ENCODE measurements around the gene KRT23. TPM values are rescaled to one million over a fixed set of nuclear protein-coding genes. Genes with fewer than 3 reads are reported as not detected.

Gene KRT23
- total and polyA plus RNA-seq, 9 of the 15 experiments (the other 6 are each of a cell fraction or from before 2014, with no cell fraction given) = not detected

DNA sequence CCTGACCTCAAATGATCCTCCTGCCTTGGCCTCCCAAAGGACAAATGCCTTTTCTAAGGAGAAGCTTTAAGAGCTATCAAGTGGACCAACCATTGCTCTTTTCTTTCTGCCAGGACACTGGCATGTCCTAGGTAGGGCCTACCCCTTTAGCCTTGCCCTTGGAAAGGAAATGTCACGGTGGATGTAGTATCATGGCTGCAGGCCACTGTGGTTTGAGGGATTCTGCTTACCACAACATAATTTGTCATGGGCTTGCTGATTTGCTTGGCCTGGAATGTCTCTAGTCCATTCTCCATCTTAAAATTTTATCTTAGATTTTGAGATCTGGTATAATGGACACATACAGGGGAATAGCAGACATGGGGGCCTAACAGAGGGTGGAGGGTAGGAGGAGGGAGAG is 58.4 kb downstream of the KRT23 start:
- no TSS peak for BruUV-seq (replicated peaks)
- FAIRE-seq (no peak), DNase-seq (ENCODE audit: extremely low read depth in 1 of 4, low spot score in 3 of 4) (no peak), ATAC-seq (no peak)
- WGBS (ENCODE audit: insufficient coverage, low coverage, missing lambda C conversion rate) = 0% methylated on average over 1 of the region's 1 CpG
- no peak overlapping the region for H2AFZ ChIP-seq (ENCODE audit: low read depth, low read length)
- no peaks in the 10 kb centered on the region for H3K79me2 ChIP-seq (ENCODE audit: control insufficient read depth, insufficient read depth, low read length)
- no peaks in the 10 kb centered on the region for H3K4me1 ChIP-seq (replicated peaks in 1 of 2; ENCODE audit: control insufficient read depth in 2 of 2, insufficient read depth in 2 of 2, low read length in 2 of 2)
- H3K9me3 ChIP-seq (replicated peaks; ENCODE audit: control insufficient read depth, insufficient read depth, low read depth, low read length) = no peaks in the 10 kb centered on the region
- H3K4me3 ChIP-seq = no peak overlapping the region
- TF ChIP-seq MEF2A (IDR thresholded peaks at IDR 0.05; ENCODE audit: control insufficient read depth, low read depth, low read length) (no peak), TSC22D4 (tag; IDR thresholded peaks at IDR 0.05) (no peak), TBL1XR1 (IDR thresholded peaks at IDR 0.05; ENCODE audit: low read length in 2 of 2) (no peak), TAL1 (IDR thresholded peaks at IDR 0.05) (no peak), ELF1 (tag; IDR thresholded peaks at IDR 0.05) (no peak), MEIS2 (IDR thresholded peaks at IDR 0.05; ENCODE audit: partially characterized antibody) (no peak), ZNF408 (CRISPR knock-in tag; IDR thresholded peaks at IDR 0.05; ENCODE audit: low read depth) (no peak)
- in situ Hi-C loops (cut with MboI) = no loop called here
- CTCF ChIA-PET (ENCODE audit: low intra/inter-chr PET ratio) = no interaction called here
- no peaks in the 10 kb centered on the region for H3K36me3 ChIP-seq (ENCODE audit: control insufficient read depth, insufficient read depth, low read length)
- no peak overlapping the region for H3K4me2 ChIP-seq (ENCODE audit: insufficient read depth, low read length)
- POLR2A ChIA-PET = interaction anchor here (0.5 kb wide), 1 partner anchor 811 kb away, joined by 3 read pairs; no protein-coding TSS in a partner anchor
- no peak overlapping the region for H3K27ac ChIP-seq (ENCODE audit: extremely low read depth, low read depth, low read length)
- H3K9ac ChIP-seq (ENCODE audit: insufficient read depth in 1 of 2, low read depth in 2 of 2, low read length in 2 of 2) = no peak overlapping the region
- H3K27me3 ChIP-seq (ENCODE audit: control insufficient read depth in 2 of 2, insufficient read depth in 2 of 2, low read length in 2 of 2) = no peaks in the 10 kb centered on the region; a peak in 1 of 5 replicates
- intact Hi-C loops (cut with micrococcal nuclease) = no loop called here
- no peaks in the 10 kb centered on the region for H3K9me1 ChIP-seq (ENCODE audit: control insufficient read depth, insufficient read depth, low read length)
- no peaks in the 10 kb centered on the region for H4K20me1 ChIP-seq (replicated peaks; ENCODE audit: control insufficient read depth, insufficient read depth, low read length)

- ATAC-seq = no peak
- Histone ChIP-seq H2AFZ (ENCODE audit: low read depth, low read length) (peak overlapping the region; percentile 27), H3K9me3 (replicated peaks; ENCODE audit: control insufficient read depth, insufficient read depth, low read depth, low read length) (no peaks in the 10 kb centered on the region), H3K4me3 (no peak overlapping the region), H3K36me3 (ENCODE audit: control insufficient read depth, insufficient read depth, low read length) (no peaks in the 10 kb centered on the region), H4K20me1 (replicated peaks; ENCODE audit: control insufficient read depth, insufficient read depth, low read length) (no peaks in the 10 kb centered on the region), H3K27ac (ENCODE audit: extremely low read depth, low read depth, low read length) (no peak overlapping the region), H3K4me1 (replicated peaks in 1 of 2; ENCODE audit: control insufficient read depth in 2 of 2, insufficient read depth in 2 of 2, low read length in 2 of 2) (no peaks in the 10 kb centered on the region), H3K27me3 (ENCODE audit: control insufficient read depth in 2 of 2, insufficient read depth in 2 of 2, low read length in 2 of 2) (no peaks in the 10 kb centered on the region; a peak in 1 of 5 replicates), H3K9ac (ENCODE audit: insufficient read depth in 1 of 2, low read depth in 2 of 2, low read length in 2 of 2) (no peak overlapping the region), H3K79me2 (ENCODE audit: control insufficient read depth, insufficient read depth, low read length) (no peaks in the 10 kb centered on the region), H3K4me2 (ENCODE audit: insufficient read depth, low read length) (no peak overlapping the region), H3K9me1 (ENCODE audit: control insufficient read depth, insufficient read depth, low read length) (no peaks in the 10 kb centered on the region)
- WGBS (ENCODE audit: insufficient coverage, low coverage, missing lambda C conversion rate) = 14% methylated on average over 9 of the region's 9 CpGs
- no peak for FAIRE-seq
- CTCF ChIA-PET (ENCODE audit: low intra/inter-chr PET ratio) = no interaction called here
- POLR2A ChIA-PET = no interaction called here
- DNase-seq (ENCODE audit: extremely low read depth in 1 of 4, low spot score in 3 of 4) = no peak
- intact Hi-C loops (cut with micrococcal nuclease) = no loop called here
- in situ Hi-C loops (cut with MboI) = no loop called here
- no TSS peak for BruUV-seq (replicated peaks)
- TF ChIP-seq GABPB1 (CRISPR knock-in tag; IDR thresholded peaks at IDR 0.05) (no peak), RHOXF2B (CRISPR knock-in tag; conservative IDR thresholded peaks at IDR 0.05) (no peak), ZNF3 (CRISPR knock-in tag; IDR thresholded peaks at IDR 0.05) (no peak), ID3 (CRISPR knock-in tag; IDR thresholded peaks at IDR 0.05) (no peak), ID3 (tag; IDR thresholded peaks at IDR 0.05) (no peak), NR2C2 (CRISPR knock-in tag; IDR thresholded peaks at IDR 0.05) (no peak), NR2C2 (tag; IDR thresholded peaks at IDR 0.05) (no peak), MYC (IDR thresholded peaks at IDR 0.05; ENCODE audit: low read depth, low read length) (no peak), MYC (CRISPR knock-in tag; IDR thresholded peaks at IDR 0.05; ENCODE audit: borderline replicate concordance, low read depth) (no peak), CTCFL (IDR thresholded peaks at IDR 0.05; ENCODE audit: borderline replicate concordance, insufficient read depth, low read depth, low read length, poor library complexity, severe bottlenecking) (no peak)
Observed at GRCh38 chr17:40878044-40878443, 59.4 kb downstream of the KRT23 start.

Data from K562 (cell line).